Central memory CD8-positive, alpha-beta T cell (primary cell): ENCODE results near the gene TRIM41.

Experiments
- ATAC-seq: fragments of 150-1000 bp; cut with Tn5 transposase; replicated peaks from 2 replicates; pipeline ENCODE4 v1.10.0; 2022; ENCODE audit warnings: mild to moderate bottlenecking, moderate FRiP score, moderate number of reproducible peaks; ENCODE audit not compliant: poor library complexity, severe bottlenecking; ENCODE audit errors: extremely low read depth
- DNase-seq, 2 donors: peaks; one replicate each; pipeline ENCODE4 v3.0.0; 2021; ENCODE audit warnings: low spot score in 2 of 2
- H3K27ac Mint-ChIP-seq: one replicate; pipeline ENCODE4 v1.8.0; 2022; ENCODE audit warnings: low read depth, mild to moderate bottlenecking, moderate library complexity, mixed read lengths
- H3K27me3 Mint-ChIP-seq: one replicate; pipeline ENCODE4 v1.8.0; 2022; ENCODE audit warnings: mixed read lengths
- H3K36me3 Mint-ChIP-seq: one replicate; pipeline ENCODE4 v1.8.0; 2022; ENCODE audit warnings: mild to moderate bottlenecking, moderate library complexity, mixed read lengths; ENCODE audit not compliant: insufficient read depth
- H3K4me1 Mint-ChIP-seq: one replicate; pipeline ENCODE4 v1.8.0; 2022; ENCODE audit warnings: mixed read lengths
- H3K4me3 Mint-ChIP-seq: one replicate; pipeline ENCODE4 v1.8.0; 2022; ENCODE audit warnings: mild to moderate bottlenecking, moderate library complexity, mixed read lengths
- H3K9me3 Mint-ChIP-seq: one replicate; pipeline ENCODE4 v1.8.0; 2022; ENCODE audit warnings: mixed read lengths

Gene TRIM41

DNA sequence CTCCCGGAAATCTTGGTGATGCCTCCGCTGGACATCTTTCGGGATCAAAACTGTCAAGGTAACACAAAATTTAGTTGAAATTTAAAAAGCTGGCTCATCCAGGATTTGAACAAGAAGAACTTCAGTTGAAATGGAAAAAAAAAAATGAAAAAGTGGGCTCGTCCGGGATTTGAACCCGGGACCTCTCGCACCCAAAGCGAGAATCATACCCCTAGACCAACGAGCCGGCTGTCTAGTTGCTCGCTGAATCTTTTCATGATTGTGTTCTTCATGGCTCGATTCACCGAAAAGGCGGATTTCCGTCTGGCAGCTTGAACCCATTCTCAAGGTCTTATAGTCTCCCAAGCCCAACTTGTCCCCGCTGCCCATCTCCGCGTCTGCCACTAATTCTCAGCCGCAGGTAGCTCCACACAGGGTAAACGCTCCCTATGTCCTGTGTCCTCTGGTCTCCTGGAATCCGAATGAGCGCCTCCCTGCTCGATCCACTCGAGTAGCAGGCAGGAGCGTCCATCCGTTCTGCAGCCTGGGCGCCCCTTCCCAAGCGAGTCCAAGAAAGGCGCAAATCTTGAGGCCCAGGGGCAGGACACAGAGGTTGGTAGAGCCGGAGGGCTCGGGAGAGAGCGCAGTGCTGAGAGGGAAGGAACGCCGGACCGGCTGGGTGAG, 34.2 kb upstream of the TRIM41 start:
- H3K9me3 Mint-ChIP-seq, result peaks cover 5% of the 10 kb centered on the region
- DNase-seq (peak; percentile 81 to 88), ATAC-seq (peak; percentile 21)
- H3K4me3 Mint-ChIP-seq, result peak overlapping the region; percentile 99
- peaks cover 14% of the 10 kb centered on the region for H3K27me3 Mint-ChIP-seq
- H3K27ac Mint-ChIP-seq, result peak overlapping the region; percentile 100
- H3K4me1 Mint-ChIP-seq, result peaks cover 59% of the 10 kb centered on the region
- H3K36me3 Mint-ChIP-seq, result peaks cover 70% of the 10 kb centered on the region

GRCh38 chr5:181189363-181189961, 33.6 kb upstream of the TRIM41 start:
- peaks cover 66% of the 10 kb centered on the region for H3K36me3 Mint-ChIP-seq
- peaks cover 54% of the 10 kb centered on the region for H3K4me1 Mint-ChIP-seq
- DNase-seq (peak; percentile 41 to 51), ATAC-seq (peak; percentile 50)
- H3K9me3 Mint-ChIP-seq, result peaks cover 5% of the 10 kb centered on the region
- H3K27ac Mint-ChIP-seq, result peak overlapping the region; percentile 100
- peaks cover 14% of the 10 kb centered on the region for H3K27me3 Mint-ChIP-seq
- H3K4me3 Mint-ChIP-seq, result peak overlapping the region; percentile 99

DNA sequence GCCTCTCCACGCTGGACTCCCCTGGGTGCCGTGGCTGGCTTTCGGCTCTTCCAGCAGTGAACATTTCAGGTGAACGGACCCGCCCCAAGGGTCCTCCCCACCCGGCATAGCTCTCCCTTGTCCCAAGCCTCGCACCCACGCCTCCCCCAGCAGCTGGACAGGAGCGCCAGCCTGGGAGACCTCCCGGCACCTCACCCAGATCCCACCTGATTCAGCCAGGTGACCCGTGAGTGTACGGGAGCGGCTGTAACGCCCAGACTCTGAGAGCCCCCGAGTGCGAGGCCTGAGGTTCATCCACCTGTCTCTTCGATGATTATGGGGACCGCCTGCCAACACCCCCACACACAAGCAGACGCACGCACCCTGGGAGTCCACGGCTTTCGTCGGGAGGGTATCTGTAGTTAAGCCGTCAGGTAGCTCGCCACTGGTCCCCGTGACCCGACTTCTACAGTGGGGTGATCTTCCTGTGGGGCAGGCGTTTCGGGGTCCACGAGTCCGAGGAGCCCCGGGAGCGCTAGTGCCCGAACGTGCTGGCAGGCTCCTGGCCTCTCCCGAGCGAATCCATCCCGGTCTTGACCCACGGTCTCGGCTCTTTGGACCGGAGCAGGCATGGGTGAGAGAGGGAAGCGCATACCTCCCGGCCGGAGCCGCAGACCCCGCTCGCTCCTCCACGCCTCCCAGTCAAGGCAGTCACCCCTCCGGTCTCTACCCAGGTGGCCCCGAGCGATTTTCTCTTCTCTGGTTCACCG, 32.9 kb upstream of the TRIM41 start:
- H3K27me3 Mint-ChIP-seq, result peaks cover 14% of the 10 kb centered on the region
- H3K36me3 Mint-ChIP-seq, result peaks cover 66% of the 10 kb centered on the region
- peak overlapping the region; percentile 100 for H3K27ac Mint-ChIP-seq
- peaks cover 51% of the 10 kb centered on the region for H3K4me1 Mint-ChIP-seq
- H3K4me3 Mint-ChIP-seq, result peak overlapping the region; percentile 99
- peak in 1 of 2 donors; percentile 33 for DNase-seq
- no peak for ATAC-seq
- peaks cover 5% of the 10 kb centered on the region for H3K9me3 Mint-ChIP-seq

GRCh38 chr5:181190711-181191525, 32.2 kb upstream of the TRIM41 start:
- H3K36me3 Mint-ChIP-seq, result peaks cover 66% of the 10 kb centered on the region
- peaks cover 14% of the 10 kb centered on the region for H3K27me3 Mint-ChIP-seq
- ATAC-seq (no peak), DNase-seq (peak in 1 of 2 donors; percentile 36)
- H3K4me3 Mint-ChIP-seq, result peak overlapping the region; percentile 99
- peaks cover 51% of the 10 kb centered on the region for H3K4me1 Mint-ChIP-seq
- peaks cover 5% of the 10 kb centered on the region for H3K9me3 Mint-ChIP-seq
- H3K27ac Mint-ChIP-seq, result peak overlapping the region; percentile 100

DNA sequence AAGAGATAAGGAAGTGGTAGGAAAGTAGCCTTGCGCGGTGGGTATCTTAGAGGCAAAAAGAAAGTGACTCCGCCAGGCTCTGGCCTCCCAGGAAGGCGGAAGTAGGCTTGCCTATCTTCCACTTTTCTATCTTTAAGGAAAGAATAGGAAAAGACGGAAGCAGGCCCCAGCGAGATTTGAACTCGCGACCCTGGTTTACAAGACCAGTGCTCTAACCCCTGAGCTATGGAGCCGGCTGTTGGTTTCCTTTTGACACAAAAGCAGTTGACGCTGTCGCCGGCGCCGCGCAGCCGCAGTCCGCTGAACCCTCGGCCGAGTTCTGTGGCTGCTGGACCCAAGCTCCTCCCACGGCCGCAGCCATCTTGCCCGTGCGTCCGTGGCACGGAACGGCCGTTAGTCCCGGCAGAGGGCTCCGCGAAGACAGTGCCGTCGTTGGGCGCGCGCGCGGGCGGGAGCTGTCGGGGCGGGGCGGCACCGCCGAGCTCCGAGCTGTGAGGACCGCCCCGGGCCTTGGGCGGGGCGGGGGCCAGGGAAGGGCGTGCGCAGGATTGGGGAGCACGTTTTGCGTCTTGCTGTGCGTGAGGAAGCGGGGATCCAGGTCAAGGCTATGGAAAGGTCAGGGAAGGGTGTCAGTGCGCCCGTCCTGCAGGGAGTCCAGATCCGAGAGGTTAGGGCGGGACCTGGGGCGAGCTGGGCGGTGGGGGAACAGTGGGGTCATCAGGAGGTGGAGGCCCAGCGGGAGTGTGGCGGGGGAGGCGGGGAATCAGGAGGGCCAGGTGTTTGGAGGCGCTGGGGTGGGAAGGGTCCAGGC, 31.4 kb upstream of the TRIM41 start:
- H3K27ac Mint-ChIP-seq, result peak overlapping the region; percentile 100
- H3K27me3 Mint-ChIP-seq, result peaks cover 14% of the 10 kb centered on the region
- ATAC-seq (peak; percentile 44), DNase-seq (peak; percentile 97 to 99)
- peak overlapping the region; percentile 99 for H3K4me3 Mint-ChIP-seq
- H3K9me3 Mint-ChIP-seq, result peaks cover 5% of the 10 kb centered on the region
- H3K4me1 Mint-ChIP-seq, result peaks cover 51% of the 10 kb centered on the region
- peaks cover 63% of the 10 kb centered on the region for H3K36me3 Mint-ChIP-seq

- H3K4me1 Mint-ChIP-seq, result peaks cover 50% of the 10 kb centered on the region
- ATAC-seq, result no peak
- H3K36me3 Mint-ChIP-seq, result peaks cover 56% of the 10 kb centered on the region
- H3K27ac Mint-ChIP-seq, result peak overlapping the region; percentile 100
- H3K27me3 Mint-ChIP-seq, result peaks cover 14% of the 10 kb centered on the region
- no peak for DNase-seq
- H3K4me3 Mint-ChIP-seq, result peak overlapping the region; percentile 99
- peaks cover 5% of the 10 kb centered on the region for H3K9me3 Mint-ChIP-seq
Observed at GRCh38 chr5:181192337-181193046, 30.6 kb upstream of the TRIM41 start.

- Mint-ChIP-seq H3K9me3 (peaks cover 5% of the 10 kb centered on the region), H3K36me3 (peaks cover 44% of the 10 kb centered on the region), H3K27me3 (peaks cover 10% of the 10 kb centered on the region), H3K4me3 (no peak overlapping the region), H3K27ac (no peak overlapping the region), H3K4me1 (peaks cover 38% of the 10 kb centered on the region)
- ATAC-seq (no peak), DNase-seq (no peak)
Observed at GRCh38 chr5:181193656-181194055, 29.4 kb upstream of the TRIM41 start.

- Mint-ChIP-seq H3K9me3 (peaks cover 5% of the 10 kb centered on the region), H3K27me3 (peaks cover 6% of the 10 kb centered on the region), H3K4me3 (no peak overlapping the region), H3K36me3 (peaks cover 34% of the 10 kb centered on the region), H3K27ac (no peak overlapping the region), H3K4me1 (peaks cover 31% of the 10 kb centered on the region)
- ATAC-seq (no peak), DNase-seq (no peak)
Observed at GRCh38 chr5:181194489-181195248, 28.4 kb upstream of the TRIM41 start.

GRCh38 chr5:181195249-181195761, 27.8 kb upstream of the TRIM41 start:
- peaks cover 6% of the 10 kb centered on the region for H3K27me3 Mint-ChIP-seq
- peaks cover 28% of the 10 kb centered on the region for H3K36me3 Mint-ChIP-seq
- peaks cover 5% of the 10 kb centered on the region for H3K9me3 Mint-ChIP-seq
- no peak overlapping the region for H3K27ac Mint-ChIP-seq
- H3K4me3 Mint-ChIP-seq, result no peak overlapping the region
- DNase-seq (no peak), ATAC-seq (no peak)
- H3K4me1 Mint-ChIP-seq, result peaks cover 25% of the 10 kb centered on the region

- no peak for ATAC-seq
- DNase-seq, result no peak
- peaks cover 6% of the 10 kb centered on the region for H3K36me3 Mint-ChIP-seq
- H3K27ac Mint-ChIP-seq, result no peak overlapping the region
- H3K4me3 Mint-ChIP-seq, result no peak overlapping the region
- peaks cover 6% of the 10 kb centered on the region for H3K4me1 Mint-ChIP-seq
- no peaks in the 10 kb centered on the region for H3K27me3 Mint-ChIP-seq
- H3K9me3 Mint-ChIP-seq, result no peaks in the 10 kb centered on the region
Observed at GRCh38 chr5:181197326-181197951, 25.6 kb upstream of the TRIM41 start.
